Activated CD8-positive, alpha-beta memory T cell treated with anti-CD3 and anti-CD28 coated beads, Interleukin-2, amount 50 U/mL, for 4 hours (primary cell): ENCODE measurements around the gene SELPLG.
"Not testable (repeated sequence)": the region's sequence is repeated elsewhere in the genome, so short reads cannot be mapped to it uniquely, and the experiment has no call there.

Source experiments
- DNase-seq: peaks from one replicate; pipeline ENCODE4 v3.0.0-alpha.2; 2020

The SELPLG gene

DNA sequence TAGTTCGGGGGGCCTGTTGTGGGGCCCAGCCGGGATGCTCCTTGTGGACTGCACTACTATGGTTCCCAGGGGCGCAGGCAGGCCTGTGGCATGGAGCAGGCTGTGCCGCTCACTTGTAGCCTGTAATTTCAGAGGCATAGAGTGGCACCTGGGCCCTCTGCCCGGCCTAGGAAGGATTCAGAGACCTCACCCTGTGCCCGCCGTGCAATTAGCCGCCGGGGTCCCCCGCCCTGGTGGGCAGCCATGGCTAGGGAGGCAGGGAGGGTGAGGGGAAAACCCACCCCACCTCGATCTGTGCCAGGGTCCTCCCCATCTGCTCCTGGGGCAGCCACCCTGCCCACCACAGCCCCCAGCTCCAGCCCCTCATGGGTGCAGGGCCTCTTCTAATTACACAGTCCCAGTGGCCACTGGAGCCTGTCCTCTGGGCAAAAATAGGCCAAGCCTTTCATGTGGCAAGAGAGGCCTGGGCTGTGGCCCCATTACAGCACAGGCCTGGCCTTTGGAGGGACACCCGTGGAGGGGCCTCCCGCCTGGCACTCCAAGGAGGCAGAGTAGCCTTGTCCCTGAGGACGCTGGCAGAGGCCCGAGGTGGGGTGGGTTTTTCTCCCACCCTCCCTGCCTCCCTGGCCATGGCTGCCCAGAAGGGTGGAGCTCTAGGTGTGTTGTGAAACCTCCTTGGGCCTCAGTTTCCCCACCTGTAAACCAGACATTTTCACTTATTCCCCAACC lies 30.6 kb downstream of the SELPLG start:
- DNase-seq, result no peak

DNA sequence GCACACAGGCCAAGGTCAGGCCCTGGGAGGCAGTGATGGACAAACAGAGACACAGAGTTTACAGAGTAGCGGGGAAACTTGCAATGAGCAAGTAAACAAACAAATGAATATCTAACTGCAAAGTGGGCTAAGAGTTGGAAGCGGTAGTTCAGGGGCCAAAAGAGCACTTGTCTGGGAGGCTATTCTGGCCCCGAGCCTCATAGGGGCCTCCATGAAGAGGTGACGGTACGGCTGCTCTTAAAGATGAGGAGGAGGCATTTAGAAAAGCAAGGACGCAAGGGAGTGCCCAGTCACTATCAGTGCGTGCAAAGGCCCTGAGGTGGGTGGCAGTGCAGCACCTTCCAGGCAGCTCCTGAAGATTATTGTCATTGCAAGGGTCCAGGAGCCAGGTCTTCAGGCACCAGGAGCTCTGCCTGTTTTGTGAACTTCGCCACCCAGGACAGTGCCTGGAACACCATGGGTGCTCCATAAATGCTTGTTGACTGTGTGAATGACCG lies 31.4 kb downstream of the SELPLG start:
- no peak for DNase-seq

- DNase-seq, result no peak
Measured at GRCh38 chr12:108600702-108601007, 33.0 kb downstream of the SELPLG start.

- DNase-seq, result no peak
Measured at GRCh38 chr12:108599948-108600701, 33.6 kb downstream of the SELPLG start.

DNA sequence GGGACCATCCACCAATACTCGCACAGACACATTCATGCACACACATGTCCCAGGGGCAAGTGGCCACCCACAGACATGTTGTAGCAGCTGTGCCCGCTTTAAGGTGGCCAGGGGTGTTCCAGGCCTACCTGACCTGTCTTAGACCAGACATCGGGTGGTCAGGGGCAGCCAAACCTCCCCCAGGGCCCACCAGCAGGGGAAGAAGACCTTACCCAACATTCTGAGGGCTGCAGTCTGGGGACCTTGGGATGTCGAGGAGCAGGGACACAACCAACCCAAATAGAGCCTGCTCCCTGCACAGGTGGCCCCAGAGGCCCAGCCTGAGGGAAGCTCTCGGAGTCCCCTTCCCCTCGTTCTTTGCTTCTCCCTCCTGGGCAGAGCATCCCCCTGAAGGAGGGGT lies 34.2 kb downstream of the SELPLG start:
- no peak for DNase-seq

DNA sequence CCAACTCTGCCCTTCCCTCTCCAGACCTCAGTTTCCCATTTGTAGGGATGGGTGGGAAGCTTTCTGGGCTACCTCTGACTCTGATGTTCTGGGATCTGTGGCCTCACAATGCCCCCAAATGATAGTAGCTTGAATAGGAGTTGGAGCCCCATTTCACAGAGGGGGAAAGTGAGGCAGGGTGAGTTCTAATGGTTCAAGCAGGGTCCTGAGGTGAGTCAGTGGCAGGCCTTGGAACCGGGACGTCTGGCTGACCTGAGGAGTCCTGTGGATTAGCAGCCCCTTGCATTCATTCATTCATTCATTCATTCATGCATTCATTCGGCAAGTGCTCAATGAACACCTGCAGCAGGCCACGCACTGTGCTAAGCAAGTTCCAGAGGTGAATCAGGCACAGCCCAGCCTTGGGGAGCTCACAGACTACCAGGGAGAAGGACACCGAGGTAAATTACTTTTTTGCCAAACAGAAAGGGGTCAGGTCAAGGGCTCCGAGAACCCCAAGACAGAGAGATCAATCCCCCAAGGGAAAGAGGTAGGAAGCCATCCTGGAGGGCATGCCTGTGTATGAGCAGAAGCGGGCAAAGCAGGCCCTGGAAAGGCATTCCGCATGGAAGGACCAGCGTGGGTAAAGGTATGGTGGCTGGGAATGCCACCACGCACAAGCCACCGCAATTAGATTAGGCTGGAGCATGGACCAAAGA lies 35.0 kb downstream of the SELPLG start:
- no peak for DNase-seq

DNA sequence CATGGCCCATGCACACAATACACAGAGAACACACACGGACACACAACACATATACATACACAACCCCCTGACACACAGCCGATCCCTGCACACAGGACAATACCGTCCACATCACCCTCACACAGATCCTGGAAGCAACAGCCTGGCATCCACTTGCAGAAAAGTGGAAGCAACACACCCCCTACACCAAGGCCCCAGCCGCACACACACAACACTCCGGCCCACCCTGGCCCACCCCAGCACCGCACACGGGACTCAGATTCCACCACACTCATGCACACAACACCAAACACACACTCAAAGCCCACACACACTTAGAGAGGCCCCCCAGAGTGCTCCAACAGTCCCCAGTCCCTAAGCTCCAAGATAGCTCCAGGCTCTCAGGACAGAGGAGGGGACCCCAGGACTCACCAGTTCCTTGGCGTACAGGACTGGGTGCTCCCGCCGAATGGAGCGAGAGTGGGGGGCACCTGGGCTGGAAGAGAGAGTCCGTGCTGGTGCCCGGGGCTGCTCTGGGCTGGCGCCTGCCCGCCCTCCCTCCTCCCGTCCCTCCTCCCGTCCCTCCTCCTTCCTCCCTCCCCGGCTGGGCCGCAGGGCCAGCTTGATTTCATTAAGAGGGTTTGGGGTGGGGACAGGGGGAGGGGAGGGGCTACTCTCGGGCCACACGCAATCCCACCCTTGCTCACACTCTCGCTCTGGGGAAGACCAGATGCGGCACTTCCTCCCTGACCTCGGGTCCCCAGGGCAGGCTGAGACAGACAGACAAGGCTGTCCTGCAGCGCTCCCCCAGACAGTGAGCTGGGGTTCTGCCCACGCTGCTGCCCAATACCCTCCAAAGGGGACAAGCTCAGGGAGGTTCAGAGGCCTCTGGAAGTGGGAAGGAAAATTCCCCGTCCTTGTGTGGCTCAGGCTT lies 35.9 kb downstream of the SELPLG start, which contains the start of gene TMEM119:
Gene TMEM119 (minus strand): TSS at position 526 of the 913 bp plus-strand sequence. CDS start 5,701 bp downstream, outside the sequence.
- no peak for DNase-seq

DNA sequence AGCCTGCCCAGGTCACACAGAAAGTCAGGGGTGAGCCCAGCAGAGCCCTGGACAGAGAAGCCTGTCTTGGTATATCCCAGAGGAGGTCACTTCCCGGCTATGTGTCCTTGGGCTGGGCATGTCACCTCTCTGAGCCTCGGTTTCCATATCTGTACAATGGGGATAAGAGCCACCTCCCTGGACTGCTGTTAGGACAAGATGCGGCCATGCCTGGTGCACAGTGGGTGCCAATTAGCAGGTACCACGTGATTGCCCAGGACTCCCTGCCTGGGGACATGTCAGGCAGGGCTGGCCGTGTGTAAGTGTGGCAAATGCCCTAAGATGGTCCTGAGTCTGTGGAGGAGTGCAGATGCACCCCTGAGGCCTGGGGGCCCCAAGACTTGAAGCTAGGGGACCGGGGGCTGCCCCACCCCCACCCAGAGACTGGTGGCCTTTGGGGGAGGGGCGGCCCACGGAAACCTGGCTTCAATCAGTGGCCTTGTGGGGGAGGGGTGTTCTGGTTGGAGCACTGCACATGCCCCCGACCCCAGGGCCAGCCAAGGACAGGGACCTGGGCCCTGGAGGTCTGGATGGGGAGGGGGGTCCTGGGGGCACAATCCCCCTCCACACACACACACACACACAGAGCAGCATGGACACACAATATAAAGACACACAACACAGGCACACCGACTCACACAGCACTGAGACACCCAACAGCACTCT lies 36.7 kb downstream of the SELPLG start:
- no peak for DNase-seq

- no peak for DNase-seq
Measured at GRCh38 chr12:108595711-108596647, 37.7 kb downstream of the SELPLG start.

DNA sequence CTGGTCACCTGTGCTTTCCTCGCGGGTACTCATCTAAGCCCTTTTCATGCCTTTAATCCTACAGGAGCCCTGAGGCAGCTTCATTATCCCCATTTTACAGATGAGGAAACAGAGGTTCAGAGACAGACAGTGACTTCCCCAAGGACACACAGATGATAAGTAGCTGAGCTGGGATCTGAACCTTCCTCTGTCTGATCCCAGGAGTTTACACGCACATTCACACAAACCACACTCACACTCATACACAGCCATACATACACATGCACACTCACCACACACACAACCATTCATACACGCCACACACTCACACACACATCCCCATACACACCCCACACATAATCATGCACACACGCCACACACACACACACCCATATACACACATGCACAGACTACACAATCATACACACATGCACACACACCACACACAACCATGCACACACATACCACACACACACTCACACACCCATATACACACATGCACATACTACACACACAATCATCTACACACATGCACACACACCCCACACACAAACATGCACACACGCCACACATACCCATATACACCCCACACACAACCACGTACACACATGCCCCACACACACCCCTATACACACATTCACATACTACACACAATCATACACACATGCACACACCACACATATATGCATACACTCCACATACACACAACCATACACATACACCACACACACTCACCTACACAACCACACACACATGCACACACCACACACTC lies 38.6 kb downstream of the SELPLG start:
- no peak for DNase-seq

DNA sequence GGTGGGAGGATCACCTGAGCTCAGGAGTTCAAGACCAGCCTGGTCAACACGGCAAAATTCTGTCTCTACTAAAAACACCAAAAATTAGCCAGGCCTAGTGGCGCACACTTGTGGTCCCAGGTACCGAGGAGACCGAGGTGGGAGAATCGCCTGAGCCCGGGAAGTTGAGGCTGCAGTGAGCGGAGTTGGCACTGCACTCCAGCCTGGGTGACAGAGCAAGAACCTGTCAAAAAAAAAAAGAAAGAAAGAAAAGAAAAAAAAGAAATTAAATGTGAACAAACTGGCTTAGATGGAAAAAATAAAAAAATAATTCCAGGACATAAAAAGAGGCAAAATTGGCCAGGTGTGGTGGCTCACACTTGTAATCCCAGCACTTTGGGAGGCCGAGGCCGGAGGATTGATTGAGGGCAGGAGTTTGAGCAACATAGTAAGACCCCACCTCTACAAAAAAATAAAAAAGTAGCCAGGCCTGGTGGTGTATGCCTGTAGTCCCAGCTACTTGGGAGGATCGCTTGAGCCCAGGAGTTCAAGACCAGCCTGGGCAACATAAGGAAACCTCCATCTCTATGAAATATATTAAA lies 39.3 kb downstream of the SELPLG start:
- DNase-seq, result no peak

DNA sequence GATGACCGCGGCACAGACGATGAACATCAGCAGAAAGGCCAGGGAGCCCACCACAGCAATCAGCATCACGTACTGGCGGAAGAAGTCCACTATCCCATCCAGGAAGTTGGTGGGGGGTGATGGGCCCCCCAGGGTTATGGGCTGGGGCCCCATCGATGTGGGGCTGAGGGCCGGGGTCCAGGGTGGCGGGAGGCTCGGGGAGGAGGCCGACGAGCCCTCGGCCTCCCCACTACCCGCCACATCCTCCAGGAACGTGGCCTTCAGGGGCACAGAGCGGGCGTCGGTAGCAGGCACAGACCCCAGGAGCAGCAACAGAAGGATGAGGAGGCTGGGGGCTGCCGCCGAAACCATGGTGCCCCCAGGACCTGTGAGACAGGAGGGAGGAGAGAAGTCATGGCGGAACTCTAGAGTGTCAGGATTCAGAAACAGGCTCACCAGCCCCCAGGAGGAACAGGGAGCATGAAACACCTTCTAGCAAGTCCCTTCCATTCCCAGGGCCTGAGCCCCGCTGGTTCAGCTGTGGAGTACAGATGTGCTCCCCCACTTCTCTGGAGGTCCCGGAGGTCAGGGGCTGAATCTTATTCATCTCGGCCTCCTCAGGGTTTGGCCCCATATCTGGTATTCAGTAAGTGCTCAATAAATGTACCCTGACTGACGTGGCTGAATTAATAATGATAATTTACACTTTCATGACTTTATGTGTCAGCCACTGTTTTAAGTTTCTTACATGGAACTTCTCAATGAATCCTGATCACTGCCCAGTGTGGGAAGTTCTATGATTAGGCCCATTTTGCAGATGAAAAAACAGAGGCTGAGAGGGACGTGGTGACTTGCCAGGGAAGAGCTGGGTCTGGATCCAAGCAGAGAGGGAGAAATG lies 41.4 kb downstream of the SELPLG start:
- DNase-seq, result no peak

GRCh38 chr12:108591267-108591980 lies 42.3 kb downstream of the SELPLG start:
- no peak for DNase-seq

- not testable (repeated sequence) for DNase-seq
Measured at GRCh38 chr12:108590463-108590862, 43.2 kb downstream of the SELPLG start.

- no peak for DNase-seq
Measured at GRCh38 chr12:108589840-108590229, 43.9 kb downstream of the SELPLG start.

GRCh38 chr12:108589028-108589839 lies 44.5 kb downstream of the SELPLG start:
- DNase-seq, result no peak

- DNase-seq, result no peak
Measured at GRCh38 chr12:108587826-108588225, 45.9 kb downstream of the SELPLG start.
